Measurements from ENCODE around the gene TMEM25. TPM values are rescaled to one million over a fixed set of nuclear protein-coding genes. Genes with fewer than 3 reads are reported as not detected.

The TMEM25 gene
- total and polyA plus RNA-seq, 2 of the 13 experiments (the other 11 are each of a cell fraction or from before 2014, with no cell fraction given), result 7.5 to 17.2 TPM

DNA sequence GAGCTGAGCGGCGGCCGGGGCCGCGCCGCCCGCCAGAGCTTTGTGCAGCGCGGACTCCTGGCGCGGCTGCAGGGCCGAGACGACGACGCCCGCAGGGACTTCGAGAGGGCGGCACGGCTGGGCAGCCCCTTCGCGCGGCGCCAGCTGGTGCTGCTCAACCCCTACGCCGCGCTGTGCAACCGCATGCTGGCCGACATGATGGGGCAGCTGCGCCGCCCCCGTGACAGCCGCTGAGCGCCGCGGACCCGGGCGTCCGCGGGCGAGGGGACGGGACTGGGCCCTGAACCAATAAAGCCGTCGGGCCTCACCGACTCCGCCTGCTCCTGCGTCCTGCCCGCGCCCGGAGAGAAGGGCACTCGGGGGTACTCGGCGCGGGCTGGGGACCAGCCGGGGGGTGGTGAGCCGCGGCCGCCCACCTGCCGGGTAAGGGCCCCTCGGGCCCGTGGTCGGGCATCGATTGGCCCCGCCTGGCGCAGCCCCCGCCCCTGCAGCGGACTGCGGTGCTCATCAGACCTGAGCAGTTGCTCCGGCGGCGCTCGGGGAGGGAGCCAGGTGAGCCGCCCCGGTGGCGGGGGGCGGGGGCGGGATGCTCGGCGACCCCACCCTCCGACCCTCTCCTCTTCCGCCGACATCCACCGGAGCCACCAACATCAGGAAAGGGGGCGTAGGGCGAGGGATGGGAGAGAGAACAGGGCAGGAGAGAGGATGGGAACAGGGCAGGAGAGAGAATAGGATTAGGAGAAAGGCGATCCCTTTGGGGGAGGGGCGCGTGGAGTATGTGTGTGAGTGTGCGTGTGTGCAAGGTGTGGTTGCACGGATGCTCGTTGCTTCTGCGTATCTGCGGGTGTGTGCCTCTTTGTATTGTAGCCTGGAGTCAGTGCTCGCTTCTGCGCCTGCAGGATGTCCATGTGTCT is at the start of gene TMEM25 (continued):
- TF ChIP-seq, protein P1, sequence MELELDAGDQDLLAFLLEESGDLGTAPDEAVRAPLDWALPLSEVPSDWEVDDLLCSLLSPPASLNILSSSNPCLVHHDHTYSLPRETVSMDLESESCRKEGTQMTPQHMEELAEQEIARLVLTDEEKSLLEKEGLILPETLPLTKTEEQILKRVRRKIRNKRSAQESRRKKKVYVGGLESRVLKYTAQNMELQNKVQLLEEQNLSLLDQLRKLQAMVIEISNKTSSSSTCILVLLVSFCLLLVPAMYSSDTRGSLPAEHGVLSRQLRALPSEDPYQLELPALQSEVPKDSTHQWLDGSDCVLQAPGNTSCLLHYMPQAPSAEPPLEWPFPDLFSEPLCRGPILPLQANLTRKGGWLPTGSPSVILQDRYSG (CRISPR knock-in tag; IDR thresholded peaks at IDR 0.05), result 0 out of 2 replicates have a peak, but pooled peaks have one; percentile 56
- TF ChIP-seq NRL (CRISPR knock-in tag; IDR thresholded peaks at IDR 0.05; ENCODE audit: borderline replicate concordance), result peak; percentile 10; the same call in 1 of the 2 replicates
- no peak; the same call in 1 of the 2 replicates for TF ChIP-seq STAG1 (CRISPR knock-in tag; IDR thresholded peaks at IDR 0.05)
- peak; percentile 58 for TF ChIP-seq ZNF350 (CRISPR knock-in tag; IDR thresholded peaks at IDR 0.05; ENCODE audit: borderline replicate concordance, low read depth)
- no peak for TF ChIP-seq GPN1 (CRISPR knock-in tag; IDR thresholded peaks at IDR 0.05; ENCODE audit: borderline replicate concordance)
- TF ChIP-seq ZNF124 (CRISPR knock-in tag; IDR thresholded peaks at IDR 0.05), result no peak
- no peak for TF ChIP-seq HNF4A (CRISPR knock-in tag; IDR thresholded peaks at IDR 0.05)
- TF ChIP-seq GLI4 (CRISPR knock-in tag; IDR thresholded peaks at IDR 0.05; ENCODE audit: borderline replicate concordance), result peak; percentile 95; the same call in 1 of the 2 replicates
- TF ChIP-seq KDM5B (CRISPR knock-in tag; IDR thresholded peaks at IDR 0.05; ENCODE audit: borderline replicate concordance), result peak; percentile 88; the same call in 1 of the 2 replicates
- peak; percentile 77; the same call in 1 of the 2 replicates for TF ChIP-seq ZNF589 (CRISPR knock-in tag; conservative IDR thresholded peaks at IDR 0.05)
- TF ChIP-seq, protein P2, sequence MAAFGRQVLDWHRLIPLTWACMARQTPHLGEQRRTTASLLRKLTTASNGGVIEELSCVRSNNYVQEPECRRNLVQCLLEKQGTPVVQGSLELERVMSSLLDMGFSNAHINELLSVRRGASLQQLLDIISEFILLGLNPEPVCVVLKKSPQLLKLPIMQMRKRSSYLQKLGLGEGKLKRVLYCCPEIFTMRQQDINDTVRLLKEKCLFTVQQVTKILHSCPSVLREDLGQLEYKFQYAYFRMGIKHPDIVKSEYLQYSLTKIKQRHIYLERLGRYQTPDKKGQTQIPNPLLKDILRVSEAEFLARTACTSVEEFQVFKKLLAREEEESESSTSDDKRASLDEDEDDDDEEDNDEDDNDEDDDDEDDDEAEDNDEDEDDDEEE (CRISPR knock-in tag; IDR thresholded peaks at IDR 0.05), result peak; percentile 23; the same call in 1 of the 2 replicates
- no peak for TF ChIP-seq KIAA2018 (CRISPR knock-in tag; IDR thresholded peaks at IDR 0.05; ENCODE audit: borderline replicate concordance)
- TF ChIP-seq SAP130 (CRISPR knock-in tag; IDR thresholded peaks at IDR 0.05; ENCODE audit: low read depth), result peak; percentile 67
- no peak for TF ChIP-seq ETV5 (CRISPR knock-in tag; IDR thresholded peaks at IDR 0.05; ENCODE audit: borderline replicate concordance)
- TF ChIP-seq MEIS1 (CRISPR knock-in tag; IDR thresholded peaks at IDR 0.05; ENCODE audit: borderline replicate concordance), result no peak
- no peak for TF ChIP-seq PHB2 (IDR thresholded peaks at IDR 0.05; ENCODE audit: partially characterized antibody)
- no peak for TF ChIP-seq ZNF891 (CRISPR knock-in tag; IDR thresholded peaks at IDR 0.05)

All from HepG2 (cell line).